Right atrium auricular region (tissue), 2 donors: ENCODE data around the gene KLF16. TPM values are rescaled to one million over a fixed set of nuclear protein-coding genes. Genes with fewer than 3 reads are reported as not detected.

ENCODE experiments used
- DNase-seq: peaks from one replicate; pipeline ENCODE4 v3.0.0-alpha.2; 2019; ENCODE audit warnings: low spot score
- H3K27ac ChIP-seq, 2 donors: fragments of 200-600 bp; sonication (generic); 1 replicate in 1 of 2; 2 replicates in 1 of 2; pipeline ENCODE4 v1.5.1; 2016 to 2019
- H3K27me3 ChIP-seq, 2 donors: fragments of 200-600 bp; sonication (generic); one replicate each; pipeline versions ENCODE4 v1.5.1 to v1.6.0; 2017 to 2019
- H3K36me3 ChIP-seq: fragments of 200-600 bp; sonication (generic); one replicate; pipeline ENCODE4 v1.5.1; 2016
- H3K4me1 ChIP-seq, 2 donors: fragments of 200-600 bp; sonication (generic); one replicate each; pipeline versions ENCODE4 v1.5.1 to v1.6.0; 2017 to 2019
- H3K4me3 ChIP-seq, 2 donors: fragments of 200-600 bp; sonication (generic); 1 replicate in 1 of 2; 2 replicates in 1 of 2; pipeline ENCODE4 v1.5.1; 2017 to 2019; ENCODE audit warnings: mild to moderate bottlenecking in 1 of 2, moderate library complexity in 1 of 2
- H3K9me3 ChIP-seq, 2 donors: fragments of 200-600 bp; sonication (generic); one replicate each; pipeline ENCODE4 v1.5.1; 2019
- CTCF ChIP-seq, 2 donors: fragments of 200-600 bp; sonication (generic); IDR thresholded peaks; one replicate each; pipeline ENCODE4 v1.5.1; 2019; ENCODE audit warnings: antibody characterized with exemption in 2 of 2
- total RNA-seq, 2 donors: library from RNA; depleted of rRNA; stranded (reverse); fragments of >200 nt; gene quantifications; one replicate each; pipeline ENCODE4 v1.1.0, GENCODE V29; 2016

KLF16 gene
- total RNA-seq, 2 donors from 2014 or later, result 4.4 to 5.6 TPM

- Histone ChIP-seq H3K36me3 (no peaks in the 10 kb centered on the region), H3K27me3 (no peaks in the 10 kb centered on the region), H3K9me3 (no peaks in the 10 kb centered on the region), H3K4me1 (peaks cover 0 to 83% of the 10 kb centered on the region in 2 donors), H3K27ac (no peak overlapping the region), H3K4me3 (no peak overlapping the region)
- TF ChIP-seq CTCF (IDR thresholded peaks at IDR 0.05), result no peak
- DNase-seq, result no peak
Measured at GRCh38 chr19:1843646-1844394, 19.6 kb downstream of the KLF16 start.

GRCh38 chr19:1843116-1843515, 20.3 kb downstream of the KLF16 start:
- DNase-seq, result no peak
- TF ChIP-seq CTCF (IDR thresholded peaks at IDR 0.05), result no peak
- no peaks in the 10 kb centered on the region for H3K27me3 ChIP-seq
- H3K4me3 ChIP-seq, result no peak overlapping the region
- no peaks in the 10 kb centered on the region for H3K36me3 ChIP-seq
- no peak overlapping the region for H3K27ac ChIP-seq
- no peaks in the 10 kb centered on the region for H3K9me3 ChIP-seq
- H3K4me1 ChIP-seq, result peaks cover 0 to 84% of the 10 kb centered on the region in 2 donors

GRCh38 chr19:1841209-1841924, 22.0 kb downstream of the KLF16 start:
- Histone ChIP-seq H3K4me3 (peak overlapping the region in 1 of 2 donors; percentile 31), H3K27me3 (no peaks in the 10 kb centered on the region), H3K4me1 (peaks cover 0 to 87% of the 10 kb centered on the region in 2 donors), H3K9me3 (no peaks in the 10 kb centered on the region), H3K27ac (peak overlapping the region; percentile 39 to 48), H3K36me3 (no peaks in the 10 kb centered on the region)
- no peak for TF ChIP-seq CTCF (IDR thresholded peaks at IDR 0.05)
- DNase-seq, result no peak

GRCh38 chr19:1840541-1841115, 22.8 kb downstream of the KLF16 start:
- H3K4me1 ChIP-seq, result peaks cover 0 to 85% of the 10 kb centered on the region in 2 donors
- H3K4me3 ChIP-seq, result peak overlapping the region in 1 of 2 donors; percentile 31
- no peaks in the 10 kb centered on the region for H3K9me3 ChIP-seq
- TF ChIP-seq CTCF (IDR thresholded peaks at IDR 0.05), result no peak
- H3K27ac ChIP-seq, result peak overlapping the region; percentile 39 to 48
- no peak for DNase-seq
- no peaks in the 10 kb centered on the region for H3K27me3 ChIP-seq
- H3K36me3 ChIP-seq, result no peaks in the 10 kb centered on the region

- DNase-seq, result no peak
- Histone ChIP-seq H3K4me1 (peaks cover 0 to 82% of the 10 kb centered on the region in 2 donors), H3K9me3 (no peaks in the 10 kb centered on the region), H3K36me3 (no peaks in the 10 kb centered on the region), H3K4me3 (no peak overlapping the region), H3K27ac (peak overlapping the region; percentile 39 to 48), H3K27me3 (no peaks in the 10 kb centered on the region)
- TF ChIP-seq CTCF (IDR thresholded peaks at IDR 0.05), result no peak
Measured at GRCh38 chr19:1839658-1840540, 23.5 kb downstream of the KLF16 start.
